NOMO-1 treated with dmso at 0.1 percent for 144 hours (cell line): ENCODE results near the gene CTNNBIP1.
A peak's percentile ranks its signal among the peaks of the same experiment; 100 is the strongest.

Experiments used
- DNase-seq: peaks from one replicate; lab custom pipeline; 2025; ENCODE audit not compliant: unreplicated experiment; lab: John Stamatoyannopoulos, UW

CTNNBIP1 gene

DNA sequence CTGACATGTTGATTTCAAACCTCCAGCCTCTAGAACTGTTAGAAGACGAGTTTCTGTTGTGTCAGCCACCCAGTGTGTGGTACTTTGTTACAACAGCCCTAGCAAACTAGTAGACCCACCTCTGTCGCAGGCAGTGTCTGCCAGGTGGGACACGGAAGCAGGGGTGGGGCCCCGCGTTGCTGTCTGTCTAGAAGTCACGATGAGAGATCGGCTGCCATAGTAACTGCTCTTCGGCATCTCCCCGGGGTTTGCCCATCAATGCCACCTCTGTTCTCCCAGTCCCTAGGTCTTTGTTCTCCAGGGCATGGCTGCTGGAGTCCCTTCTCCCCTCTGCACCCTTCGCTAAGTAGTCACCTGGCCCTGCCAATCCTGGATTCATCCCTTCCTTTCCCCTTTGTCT, 71.1 kb downstream of the CTNNBIP1 start:
- DNase-seq, result no peak

DNA sequence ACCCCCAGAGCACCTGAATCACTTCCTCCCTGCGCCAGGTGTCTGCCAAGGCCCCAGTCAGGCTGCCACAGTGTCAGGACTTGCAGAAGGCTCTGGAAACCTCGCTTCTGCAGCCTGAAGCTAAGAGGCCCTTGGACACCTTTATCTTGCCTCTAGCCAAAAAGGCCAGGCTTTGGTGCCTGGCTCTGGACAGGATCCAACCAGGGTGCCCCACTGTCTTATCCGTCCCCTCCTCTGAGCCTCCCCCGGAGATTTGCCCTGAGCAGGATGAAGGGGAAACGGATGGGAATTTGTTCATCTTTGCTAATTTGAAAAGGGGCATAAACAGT, 73.5 kb downstream of the CTNNBIP1 start:
- no peak for DNase-seq

GRCh38 chr1:9835758-9836631, 74.1 kb downstream of the CTNNBIP1 start:
- no peak for DNase-seq

GRCh38 chr1:9835404-9835757, 74.7 kb downstream of the CTNNBIP1 start:
- DNase-seq, result no peak

- no peak for DNase-seq
Measured at GRCh38 chr1:9833632-9834031, 76.4 kb downstream of the CTNNBIP1 start.

DNA sequence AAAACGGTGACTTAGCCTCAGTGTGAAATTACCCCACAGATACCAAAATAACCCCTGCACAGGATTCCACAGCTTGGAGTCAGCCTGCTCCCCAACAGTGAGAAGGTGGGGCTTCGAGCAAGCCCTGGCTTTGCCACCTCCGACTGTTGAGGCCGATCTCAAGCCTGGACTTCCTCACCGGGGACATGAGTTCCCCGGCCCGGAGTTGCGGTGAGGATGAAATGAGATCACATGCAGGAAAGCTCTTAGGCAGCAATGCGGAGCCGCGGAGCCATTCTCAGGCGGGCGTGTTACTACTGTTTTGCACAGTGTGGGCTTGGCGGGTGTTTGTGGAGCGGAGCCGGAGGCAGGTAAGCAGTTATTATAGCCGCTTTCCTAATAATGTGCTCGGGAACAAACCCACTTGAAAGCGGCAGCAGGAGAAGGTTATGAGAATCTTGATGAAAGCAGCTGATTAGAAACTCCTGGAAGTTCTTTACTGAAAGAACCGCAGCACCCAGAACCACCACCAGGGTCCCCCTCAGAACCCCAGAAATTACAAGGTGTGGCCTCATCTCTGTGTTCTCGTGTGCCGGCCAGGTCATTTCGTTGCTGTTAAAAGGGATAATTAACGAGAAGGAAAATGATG, 82.4 kb downstream of the CTNNBIP1 start:
- no peak for DNase-seq

DNA sequence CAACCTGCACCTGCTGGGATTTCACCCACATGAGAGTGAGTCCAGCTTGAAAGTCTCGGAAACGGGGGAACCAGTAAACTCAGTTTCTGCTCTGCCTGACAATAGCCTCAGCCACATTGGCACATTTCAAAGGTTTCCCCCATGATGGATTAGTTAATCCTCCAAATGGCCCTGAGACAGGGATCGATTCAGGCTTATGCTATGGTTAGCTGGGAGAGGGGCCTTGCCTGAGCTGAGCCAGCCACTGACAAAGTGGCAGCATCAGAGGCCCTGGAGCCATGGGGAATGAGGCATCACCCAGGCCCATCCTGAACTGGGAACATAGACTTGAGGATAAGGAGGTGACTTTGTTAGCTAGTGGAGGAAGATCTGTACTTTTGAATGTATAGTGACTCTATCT, 83.5 kb downstream of the CTNNBIP1 start:
- no peak for DNase-seq

DNA sequence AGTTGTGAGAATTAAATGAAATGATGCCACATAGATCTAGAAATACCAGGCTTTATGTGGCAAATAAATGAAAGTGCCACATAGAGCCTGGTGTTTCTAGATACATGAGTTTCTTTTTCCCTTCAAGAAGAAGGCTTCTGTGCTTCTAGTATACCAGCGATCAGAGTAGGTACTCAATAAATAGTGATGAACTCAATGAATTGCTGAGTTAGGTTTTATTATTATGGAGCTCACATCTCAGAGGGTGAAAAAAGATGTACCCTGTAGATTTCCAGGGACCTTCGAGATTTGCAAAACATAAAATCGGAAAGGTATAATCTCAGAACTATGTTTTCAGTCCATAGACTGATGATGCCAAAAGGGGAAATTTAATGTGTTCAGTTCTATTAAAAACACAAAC, 84.0 kb downstream of the CTNNBIP1 start:
- DNase-seq, result no peak

GRCh38 chr1:9825093-9826074, 84.7 kb downstream of the CTNNBIP1 start:
- peak; percentile 81 for DNase-seq

- DNase-seq, result no peak
Measured at GRCh38 chr1:9824702-9825089, 85.4 kb downstream of the CTNNBIP1 start.

- peak; percentile 71 for DNase-seq
Measured at GRCh38 chr1:9823943-9824701, 85.9 kb downstream of the CTNNBIP1 start, which contains the start of gene CLSTN1. Gene CLSTN1, minus strand, starts transcription at chr1:9823965. Its CDS starts 232 bp downstream, at chr1:9823733.

DNA sequence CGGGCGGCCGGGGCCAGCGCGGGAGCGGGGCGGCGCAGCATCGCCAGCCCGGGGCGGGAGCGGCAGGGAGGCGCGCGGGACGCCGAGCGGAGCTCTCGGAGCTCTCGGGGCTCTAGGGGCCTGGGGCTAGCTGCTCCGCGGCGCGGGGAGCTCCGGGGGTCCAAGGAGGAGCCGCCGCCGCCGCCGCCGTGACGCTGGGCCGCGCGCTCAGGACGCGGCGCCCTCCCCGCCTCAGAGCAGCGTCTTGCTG, 86.5 kb downstream of the CTNNBIP1 start:
- DNase-seq, result no peak

DNA sequence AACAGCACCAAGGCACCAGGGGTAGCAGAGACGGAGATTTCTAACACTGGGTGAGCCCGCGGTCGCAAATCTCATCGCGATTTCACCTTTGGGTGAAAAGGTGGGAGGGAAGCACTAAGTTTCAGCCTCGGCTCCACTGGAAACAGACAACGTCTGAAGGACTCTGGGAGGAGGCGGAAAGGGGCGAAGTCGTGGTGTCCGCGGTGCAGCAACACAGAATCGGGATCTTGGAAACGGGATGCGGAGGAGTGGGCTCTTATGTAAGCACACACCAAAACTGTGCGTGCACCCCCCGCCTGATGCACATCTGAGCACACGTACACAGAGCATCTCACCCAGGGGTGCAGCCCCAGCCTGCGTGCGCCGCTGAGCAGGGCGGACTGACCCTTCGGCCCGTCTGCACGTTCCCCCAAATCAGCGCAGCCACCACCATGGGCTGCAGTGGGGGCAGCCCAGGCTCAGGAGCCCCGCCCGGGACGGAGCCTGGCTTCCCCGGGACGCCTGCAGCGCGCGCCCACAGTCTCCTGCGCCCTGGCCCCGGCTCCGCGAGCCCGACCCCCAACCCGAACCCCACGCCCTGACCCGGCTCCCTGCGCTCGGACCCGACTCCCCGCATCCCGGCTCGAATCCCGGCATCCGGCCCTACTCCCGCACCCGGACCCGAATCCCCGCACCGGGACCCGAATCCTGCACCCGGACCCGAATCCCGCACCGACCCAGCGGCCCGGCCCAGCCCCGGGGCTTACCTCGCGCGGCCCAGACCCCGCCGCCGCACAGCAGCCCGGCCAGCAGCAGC, 87.0 kb downstream of the CTNNBIP1 start:
- no peak for DNase-seq

DNA sequence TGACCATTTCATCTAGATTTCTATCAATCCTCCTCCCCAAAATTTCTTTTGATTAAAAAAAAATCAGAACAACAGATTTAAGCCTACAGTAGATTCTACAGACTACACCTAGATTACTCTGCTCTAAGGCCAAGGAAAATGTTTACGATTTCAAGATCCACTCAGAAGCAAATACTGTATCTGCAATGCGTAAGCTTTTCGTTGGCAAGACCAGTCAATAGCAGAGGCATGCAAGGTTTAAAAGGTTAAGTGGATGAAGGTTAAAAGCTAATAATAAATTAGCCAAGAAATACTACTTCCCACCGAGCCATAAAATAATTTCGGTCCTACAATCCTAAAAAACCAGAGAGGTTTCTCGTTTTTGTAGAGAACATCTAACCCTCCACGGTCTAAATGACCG, 87.6 kb downstream of the CTNNBIP1 start:
- DNase-seq, result no peak

GRCh38 chr1:9821710-9822109, 88.4 kb downstream of the CTNNBIP1 start:
- no peak for DNase-seq

GRCh38 chr1:9820521-9820920, 89.5 kb downstream of the CTNNBIP1 start:
- DNase-seq, result no peak

DNA sequence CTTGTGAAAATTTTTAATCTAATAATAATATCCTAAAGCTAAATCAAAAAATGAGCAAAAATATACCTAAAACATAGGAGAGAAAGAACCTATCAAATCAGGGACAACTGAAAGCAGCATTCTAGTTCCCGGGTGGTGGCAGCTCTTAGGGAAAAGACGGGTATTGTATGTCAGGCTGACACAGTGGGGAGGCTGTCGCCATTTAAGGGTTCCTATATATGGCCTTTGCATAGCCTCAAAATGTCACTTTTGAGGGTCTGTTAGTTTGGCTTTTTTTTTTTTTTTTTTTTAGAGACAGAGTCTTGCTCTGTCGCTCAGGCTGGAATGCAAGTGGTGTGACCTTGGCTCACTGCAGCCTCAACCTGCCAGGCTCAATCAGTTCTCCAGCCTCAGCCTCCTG, 92.3 kb downstream of the CTNNBIP1 start:
- DNase-seq, result no peak

- DNase-seq, result no peak
Measured at GRCh38 chr1:9816199-9816598, 93.9 kb downstream of the CTNNBIP1 start.

- DNase-seq, result no peak
Measured at GRCh38 chr1:9815150-9815549, 94.9 kb downstream of the CTNNBIP1 start.

DNA sequence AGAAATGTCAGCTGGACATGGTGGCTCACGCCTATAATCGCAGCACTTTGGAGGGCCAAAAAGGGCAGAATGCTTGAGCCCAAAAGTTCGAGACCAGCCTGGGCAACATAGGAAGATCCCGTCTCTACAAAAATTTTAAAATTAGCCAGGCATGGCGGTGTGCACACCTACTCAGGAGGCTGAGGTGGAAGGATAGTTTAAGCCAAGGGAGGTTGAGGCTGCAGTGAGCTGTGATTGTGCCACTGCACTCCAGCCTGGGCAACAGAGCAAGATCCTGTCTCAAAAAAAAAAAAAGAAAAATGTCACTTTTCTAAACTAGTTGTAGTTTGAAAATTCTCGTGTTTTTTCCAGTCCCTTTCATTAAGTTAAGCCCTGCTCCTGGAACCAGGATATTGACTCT, 95.5 kb downstream of the CTNNBIP1 start:
- no peak for DNase-seq
